Measurements from ENCODE around the gene FAM83G. TPM values are rescaled to one million over a fixed set of nuclear protein-coding genes. Genes with fewer than 3 reads are reported as not detected.
"Not testable (repeated sequence)": the region's sequence is repeated elsewhere in the genome, so short reads cannot be mapped to it uniquely, and the experiment has no call there.

The FAM83G gene
- total RNA-seq, 1 donor from 2014 or later = 1.6 TPM

DNA sequence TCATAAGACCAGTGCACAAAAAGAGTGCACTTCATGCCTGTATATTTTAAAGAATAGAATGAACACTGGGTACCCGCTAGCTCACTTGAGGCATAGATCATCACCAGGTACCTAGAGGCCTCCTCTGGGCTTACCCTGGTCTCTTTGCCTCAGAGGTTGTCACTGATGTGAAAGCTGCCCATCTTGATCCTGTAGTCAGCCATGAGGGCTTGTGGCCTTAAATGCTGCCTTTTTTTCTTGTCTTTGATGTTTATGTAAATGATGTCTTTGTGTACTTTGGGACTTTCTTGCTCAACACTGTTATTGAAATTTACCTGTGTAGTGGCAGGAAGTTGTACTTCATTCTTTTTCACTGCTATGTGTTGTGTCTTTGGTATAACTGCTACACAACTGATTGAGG is 79.4 kb downstream of the FAM83G start:
- Mint-ChIP-seq H3K4me3 (ENCODE audit: unreplicated experiment) (no peak overlapping the region), H3K4me1 (ENCODE audit: unreplicated experiment) (no peaks in the 10 kb centered on the region), H3K9me3 (ENCODE audit: unreplicated experiment) (no peaks in the 10 kb centered on the region), H3K27ac (ENCODE audit: unreplicated experiment) (no peak overlapping the region), H3K36me3 (ENCODE audit: low read depth, unreplicated experiment) (peaks cover 9% of the 10 kb centered on the region), H3K27me3 (ENCODE audit: unreplicated experiment) (no peaks in the 10 kb centered on the region)
- DNase-seq (ENCODE audit: low spot score) = no peak
- TF ChIP-seq, protein P1, sequence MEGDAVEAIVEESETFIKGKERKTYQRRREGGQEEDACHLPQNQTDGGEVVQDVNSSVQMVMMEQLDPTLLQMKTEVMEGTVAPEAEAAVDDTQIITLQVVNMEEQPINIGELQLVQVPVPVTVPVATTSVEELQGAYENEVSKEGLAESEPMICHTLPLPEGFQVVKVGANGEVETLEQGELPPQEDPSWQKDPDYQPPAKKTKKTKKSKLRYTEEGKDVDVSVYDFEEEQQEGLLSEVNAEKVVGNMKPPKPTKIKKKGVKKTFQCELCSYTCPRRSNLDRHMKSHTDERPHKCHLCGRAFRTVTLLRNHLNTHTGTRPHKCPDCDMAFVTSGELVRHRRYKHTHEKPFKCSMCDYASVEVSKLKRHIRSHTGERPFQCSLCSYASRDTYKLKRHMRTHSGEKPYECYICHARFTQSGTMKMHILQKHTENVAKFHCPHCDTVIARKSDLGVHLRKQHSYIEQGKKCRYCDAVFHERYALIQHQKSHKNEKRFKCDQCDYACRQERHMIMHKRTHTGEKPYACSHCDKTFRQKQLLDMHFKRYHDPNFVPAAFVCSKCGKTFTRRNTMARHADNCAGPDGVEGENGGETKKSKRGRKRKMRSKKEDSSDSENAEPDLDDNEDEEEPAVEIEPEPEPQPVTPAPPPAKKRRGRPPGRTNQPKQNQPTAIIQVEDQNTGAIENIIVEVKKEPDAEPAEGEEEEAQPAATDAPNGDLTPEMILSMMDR (IDR thresholded peaks at IDR 0.05; ENCODE audit: unreplicated experiment) = no peak

DNA sequence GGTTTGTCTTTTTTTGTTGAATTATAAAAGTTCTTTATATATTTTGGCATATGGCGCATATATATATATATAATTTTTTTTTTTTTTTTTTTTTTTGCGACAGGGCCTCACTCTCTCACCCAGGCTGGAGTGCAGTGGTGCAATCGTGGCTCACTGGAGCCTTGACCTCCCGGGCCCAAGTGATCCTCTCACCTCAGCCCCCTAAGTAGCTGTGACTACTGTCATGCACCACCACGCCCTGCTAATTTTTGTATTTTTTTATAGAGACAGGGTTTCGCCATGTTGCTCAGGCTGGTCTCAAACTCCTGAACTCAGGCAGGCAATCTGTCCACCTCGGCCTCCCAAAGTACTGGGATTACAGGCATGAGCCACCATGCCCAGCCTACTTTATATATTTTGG is 82.0 kb downstream of the FAM83G start:
- DNase-seq (ENCODE audit: low spot score); H3K4me3 Mint-ChIP-seq (ENCODE audit: unreplicated experiment); H3K9me3 Mint-ChIP-seq (ENCODE audit: unreplicated experiment); H3K27ac Mint-ChIP-seq (ENCODE audit: unreplicated experiment); H3K4me1 Mint-ChIP-seq (ENCODE audit: unreplicated experiment); H3K27me3 Mint-ChIP-seq (ENCODE audit: unreplicated experiment): not testable (repeated sequence)
- peaks cover 11% of the 10 kb centered on the region for H3K36me3 Mint-ChIP-seq (ENCODE audit: low read depth, unreplicated experiment)

DNA sequence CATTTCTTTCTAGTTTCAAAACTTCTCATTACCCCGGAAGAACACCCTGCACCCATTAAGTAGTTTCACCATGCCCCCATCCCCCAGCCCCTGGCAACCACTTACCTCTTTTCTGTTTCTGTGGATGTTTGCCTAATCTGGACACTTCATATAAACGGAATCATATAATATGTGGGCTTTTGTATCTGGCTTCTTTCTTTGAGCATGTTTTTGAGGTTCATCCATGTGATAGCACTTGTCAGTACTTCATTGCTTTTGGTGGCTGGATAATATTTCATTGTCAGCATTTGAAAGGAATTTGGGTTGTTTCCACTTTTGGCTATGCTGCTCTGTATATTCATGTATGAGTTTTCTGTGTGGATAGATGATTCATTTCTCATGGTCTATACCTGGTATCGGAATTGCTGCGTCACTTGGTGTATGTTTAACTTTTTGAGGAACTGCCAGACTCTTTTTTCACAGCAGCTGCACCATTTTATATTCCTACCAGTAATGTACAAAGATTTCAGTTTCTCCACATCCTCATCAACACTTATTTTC is 82.6 kb downstream of the FAM83G start:
- TF ChIP-seq, protein P1 (IDR thresholded peaks at IDR 0.05; ENCODE audit: unreplicated experiment) = no peak
- H3K36me3 Mint-ChIP-seq (ENCODE audit: low read depth, unreplicated experiment) = peaks cover 14% of the 10 kb centered on the region
- no peaks in the 10 kb centered on the region for H3K9me3 Mint-ChIP-seq (ENCODE audit: unreplicated experiment)
- H3K27me3 Mint-ChIP-seq (ENCODE audit: unreplicated experiment) = peaks cover 4% of the 10 kb centered on the region
- no peaks in the 10 kb centered on the region for H3K4me1 Mint-ChIP-seq (ENCODE audit: unreplicated experiment)
- no peak for DNase-seq (ENCODE audit: low spot score)
- H3K4me3 Mint-ChIP-seq (ENCODE audit: unreplicated experiment) = no peak overlapping the region
- H3K27ac Mint-ChIP-seq (ENCODE audit: unreplicated experiment) = no peak overlapping the region

DNA sequence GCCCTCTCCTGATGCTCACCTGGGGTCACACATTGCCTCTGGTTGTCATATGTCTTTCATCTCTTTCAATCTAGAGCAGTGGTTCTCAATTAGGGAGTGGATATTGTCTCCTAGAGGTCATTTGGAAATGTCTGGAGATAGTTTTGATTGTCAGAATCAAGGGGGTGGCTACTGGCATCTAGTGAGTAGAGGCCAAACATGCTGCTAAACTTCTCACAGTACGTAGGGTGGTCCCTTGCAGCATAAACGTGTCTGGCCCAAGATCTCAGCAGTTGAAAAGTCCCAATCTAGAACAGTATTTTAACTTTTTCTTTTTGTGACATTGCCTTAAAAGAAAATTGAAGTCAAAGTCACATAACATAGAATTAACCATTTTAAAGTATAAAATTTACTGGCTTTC is 83.1 kb downstream of the FAM83G start:
- H3K36me3 Mint-ChIP-seq (ENCODE audit: low read depth, unreplicated experiment) = peaks cover 19% of the 10 kb centered on the region
- H3K4me1 Mint-ChIP-seq (ENCODE audit: unreplicated experiment) = no peaks in the 10 kb centered on the region
- H3K27ac Mint-ChIP-seq (ENCODE audit: unreplicated experiment) = no peak overlapping the region
- H3K27me3 Mint-ChIP-seq (ENCODE audit: unreplicated experiment) = peaks cover 4% of the 10 kb centered on the region
- TF ChIP-seq, protein P1 (IDR thresholded peaks at IDR 0.05; ENCODE audit: unreplicated experiment) = no peak
- no peaks in the 10 kb centered on the region for H3K9me3 Mint-ChIP-seq (ENCODE audit: unreplicated experiment)
- no peak for DNase-seq (ENCODE audit: low spot score)
- no peak overlapping the region for H3K4me3 Mint-ChIP-seq (ENCODE audit: unreplicated experiment)

DNA sequence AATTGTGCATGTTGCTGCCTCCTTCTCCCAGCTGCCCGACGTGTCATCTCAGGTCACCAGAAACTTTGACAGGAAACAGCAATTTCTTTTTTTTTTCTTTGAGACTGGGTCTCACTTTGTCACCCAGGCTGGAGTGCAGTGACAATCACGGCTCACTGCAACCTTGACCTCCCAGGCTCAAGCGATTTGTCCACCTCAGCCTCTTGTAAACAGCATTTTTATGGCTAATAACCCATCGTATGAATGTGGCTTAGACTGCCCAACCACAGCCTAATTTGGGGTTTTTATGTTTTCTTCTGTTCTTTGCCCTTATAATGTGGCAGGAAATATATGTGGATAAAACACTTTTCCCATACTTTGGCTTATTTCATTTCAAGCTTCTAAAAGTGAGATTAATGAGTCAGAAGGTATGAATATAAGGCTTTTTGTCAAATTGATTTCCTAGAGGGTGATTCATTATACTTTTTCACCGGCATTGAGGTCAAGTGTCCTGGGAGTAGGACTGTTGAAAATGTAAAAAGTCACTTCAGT is 83.6 kb downstream of the FAM83G start:
- peaks cover 19% of the 10 kb centered on the region for H3K36me3 Mint-ChIP-seq (ENCODE audit: low read depth, unreplicated experiment)
- TF ChIP-seq, protein P1 (IDR thresholded peaks at IDR 0.05; ENCODE audit: unreplicated experiment) = no peak
- H3K9me3 Mint-ChIP-seq (ENCODE audit: unreplicated experiment) = no peaks in the 10 kb centered on the region
- H3K27ac Mint-ChIP-seq (ENCODE audit: unreplicated experiment) = no peak overlapping the region
- H3K27me3 Mint-ChIP-seq (ENCODE audit: unreplicated experiment) = peaks cover 4% of the 10 kb centered on the region
- H3K4me1 Mint-ChIP-seq (ENCODE audit: unreplicated experiment) = no peaks in the 10 kb centered on the region
- no peak overlapping the region for H3K4me3 Mint-ChIP-seq (ENCODE audit: unreplicated experiment)
- DNase-seq (ENCODE audit: low spot score) = no peak

All from endothelial cell (in vitro differentiated cells).